Liver (tissue), 9 donors: ENCODE data around the gene MMD. TPM values are rescaled to one million over a fixed set of nuclear protein-coding genes. Genes with fewer than 3 reads are reported as not detected.

Experiments used
- DNase-seq: peaks from one replicate; pipeline ENCODE4 v3.0.0-alpha.2; 2017; ENCODE audit warnings: low spot score
- H3K27ac ChIP-seq, 2 donors: one replicate each; pipeline ENCODE4 v1.7.0; 2013; ENCODE audit warnings: inconsistent platforms in 2 of 2, low read length in 2 of 2, control low read depth in 1 of 2, low read depth in 1 of 2, mild to moderate bottlenecking in 1 of 2
- H3K27me3 ChIP-seq, 4 donors: one replicate each; pipeline versions ENCODE4 v1.6.1 to v1.7.0; 2013; ENCODE audit warnings: low read length in 3 of 4, inconsistent platforms in 1 of 4, mild to moderate bottlenecking in 1 of 4, moderate library complexity in 1 of 4; ENCODE audit not compliant: control insufficient read depth in 4 of 4, insufficient read depth in 4 of 4
- H3K36me3 ChIP-seq, 4 donors: one replicate each; pipeline versions ENCODE4 v1.6.1 to v1.7.0; 2013; ENCODE audit warnings: low read length in 3 of 4, mild to moderate bottlenecking in 3 of 4, low read depth in 1 of 4, moderate library complexity in 1 of 4; ENCODE audit not compliant: control insufficient read depth in 4 of 4, insufficient read depth in 3 of 4
- H3K4me1 ChIP-seq, 4 donors: one replicate each; pipeline versions ENCODE4 v1.6.1 to v1.7.0; 2013; ENCODE audit warnings: low read length in 3 of 4, mild to moderate bottlenecking in 3 of 4, moderate library complexity in 1 of 4; ENCODE audit not compliant: control insufficient read depth in 4 of 4, insufficient read depth in 4 of 4
- H3K4me3 ChIP-seq, 3 donors: one replicate each; pipeline versions ENCODE4 v1.6.1 to v1.7.0; 2013; ENCODE audit warnings: low read length in 3 of 3, control low read depth in 1 of 3, low read depth in 1 of 3, mild to moderate bottlenecking in 1 of 3
- H3K9ac ChIP-seq, 2 donors: one replicate each; pipeline ENCODE4 v1.7.0; 2013; ENCODE audit warnings: low read length in 2 of 2, mild to moderate bottlenecking in 2 of 2, moderate library complexity in 2 of 2, control low read depth in 1 of 2, low read depth in 1 of 2
- H3K9me3 ChIP-seq, 4 donors: one replicate each; pipeline versions ENCODE4 v1.6.1 to v1.7.0; 2013; ENCODE audit warnings: low read length in 3 of 4; ENCODE audit not compliant: control insufficient read depth in 4 of 4
- EGR1 ChIP-seq, 2 donors: IDR thresholded peaks; 2 replicates each; pipeline ENCODE4 v1.6.1; 2016 to 2018; ENCODE audit warnings: antibody characterized with exemption in 2 of 2, low read depth in 2 of 2
- HNF4A ChIP-seq, 2 donors: conservative IDR thresholded peaks; 2 replicates each; pipeline ENCODE4 v1.6.1; 2016; ENCODE audit warnings: antibody characterized with exemption in 2 of 2, mild to moderate bottlenecking in 2 of 2
- REST ChIP-seq: IDR thresholded peaks from 2 replicates; pipeline ENCODE4 v1.6.1; 2016; ENCODE audit warnings: antibody characterized with exemption, mild to moderate bottlenecking
- RXRA ChIP-seq, 2 donors: IDR thresholded peaks; 2 replicates each; pipeline ENCODE4 v1.6.1; 2017 to 2018; ENCODE audit warnings: antibody characterized with exemption in 2 of 2, mild to moderate bottlenecking in 1 of 2
- SP1 ChIP-seq: IDR thresholded peaks from 2 replicates; pipeline ENCODE4 v1.6.1; 2018; ENCODE audit warnings: antibody characterized with exemption, mild to moderate bottlenecking
- YY1 ChIP-seq: IDR thresholded peaks from 2 replicates; pipeline ENCODE4 v1.6.1; 2016; ENCODE audit warnings: antibody characterized with exemption, mild to moderate bottlenecking
- WGBS: extraction: QIAGEN DNeasy Blood & Tissue Kit; methylation state at CpG from one replicate; pipeline ENCODE4 v1.1.7; 2013; 5-methylcytosine and 5-hydroxymethylcytosine counted together
- polyA plus RNA-seq, 2 donors: library from polyadenylated mRNA; stranded (reverse) in 1 of 2; unstranded in 1 of 2; fragments of 200-250 nt in 1 of 2; fragments of >200 nt in 1 of 2; fragmentation: Nextera tagmentation in 1 of 2; extraction: Ambion mirVana in 1 of 2; gene quantifications; one replicate each; pipeline versions ENCODE4 v1.2.1 to v1.2.3, GENCODE V29; 2013 to 2015
- total RNA-seq, 2 donors: library from RNA; depleted of rRNA; stranded (reverse); fragments of >200 nt; gene quantifications; one replicate each; pipeline ENCODE4 v1.2.3, GENCODE V29; 2014
- donor health status: healthy.
- donor health status: healthy.
- donor health status: healthy.
- donor health status: healthy.
- donor health status: healthy.

MMD gene
- total and polyA plus RNA-seq, 4 donors = 4.9 to 18.7 (median 11.4) TPM

DNA sequence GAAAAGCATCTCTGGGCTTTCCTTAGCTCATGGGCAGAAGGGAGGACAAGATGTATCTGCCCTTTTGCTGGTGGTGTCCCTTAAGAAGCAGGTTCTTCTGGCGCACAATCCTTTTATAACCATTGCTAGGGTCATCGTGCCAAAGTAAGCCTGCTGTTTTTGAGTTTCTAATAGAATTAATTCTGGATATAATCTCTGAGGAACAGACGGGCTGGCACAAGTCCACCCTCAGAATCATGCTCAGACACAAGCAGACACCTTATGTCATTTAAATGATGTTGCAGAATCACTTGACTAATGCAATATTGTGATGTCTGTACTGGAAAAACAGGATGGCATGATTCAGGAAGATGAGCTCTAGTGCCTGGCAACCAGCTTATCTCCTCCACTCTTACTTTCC lies 18.8 kb upstream of the MMD start (continued):
- no peak for TF ChIP-seq REST
- no peak for TF ChIP-seq YY1
- no peak for TF ChIP-seq EGR1 (IDR thresholded peaks at IDR 0.05; ENCODE audit: low read depth in 2 of 2)
- TF ChIP-seq HNF4A (conservative IDR thresholded peaks at IDR 0.05) = no peak

DNA sequence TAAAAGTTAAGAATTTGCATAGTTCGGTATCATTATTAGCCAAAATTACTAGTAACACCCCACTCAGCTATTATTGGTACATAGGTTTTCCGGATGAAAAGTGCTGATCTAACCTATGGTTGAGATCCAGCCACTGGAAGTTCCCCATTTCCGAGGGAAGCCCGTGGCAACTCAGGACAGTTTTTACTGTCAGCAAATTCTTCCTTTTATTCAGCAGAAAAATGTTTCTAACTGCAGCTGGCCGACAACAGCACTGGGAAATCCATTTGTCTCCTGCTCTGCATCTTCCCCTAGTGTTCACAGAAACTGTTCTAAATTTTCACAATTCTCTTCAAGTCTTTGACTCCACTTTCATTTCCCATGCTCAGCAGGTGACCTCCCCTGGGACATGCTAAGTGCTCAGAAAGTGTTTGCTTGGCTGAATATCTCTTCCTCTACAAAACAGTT lies 15.5 kb upstream of the MMD start:
- WGBS = 60% methylated on average over 5 of the region's 5 CpGs

More for the DNA sequence above, 15.5 kb upstream of the MMD start:
- no peak for DNase-seq
- Histone ChIP-seq H3K36me3 (no peaks in the 10 kb centered on the region), H3K4me1 (peaks cover 2 to 11% (median 7%) of the 10 kb centered on the region in 4 donors), H3K9ac (no peak overlapping the region), H3K4me3 (no peak overlapping the region), H3K9me3 (no peaks in the 10 kb centered on the region), H3K27me3 (no peaks in the 10 kb centered on the region), H3K27ac (no peak overlapping the region)
- TF ChIP-seq RXRA (IDR thresholded peaks at IDR 0.05) (no peak), EGR1 (IDR thresholded peaks at IDR 0.05; ENCODE audit: low read depth in 2 of 2) (no peak), REST (peak; percentile 50), SP1 (no peak), YY1 (no peak)
